ENCODE measurements around the gene OR51T1.
"Not testable (repeated sequence)": the region's sequence is repeated elsewhere in the genome, so short reads cannot be mapped to it uniquely, and the experiment has no call there.

OR51T1 gene, protein sequence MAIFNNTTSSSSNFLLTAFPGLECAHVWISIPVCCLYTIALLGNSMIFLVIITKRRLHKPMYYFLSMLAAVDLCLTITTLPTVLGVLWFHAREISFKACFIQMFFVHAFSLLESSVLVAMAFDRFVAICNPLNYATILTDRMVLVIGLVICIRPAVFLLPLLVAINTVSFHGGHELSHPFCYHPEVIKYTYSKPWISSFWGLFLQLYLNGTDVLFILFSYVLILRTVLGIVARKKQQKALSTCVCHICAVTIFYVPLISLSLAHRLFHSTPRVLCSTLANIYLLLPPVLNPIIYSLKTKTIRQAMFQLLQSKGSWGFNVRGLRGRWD

DNA sequence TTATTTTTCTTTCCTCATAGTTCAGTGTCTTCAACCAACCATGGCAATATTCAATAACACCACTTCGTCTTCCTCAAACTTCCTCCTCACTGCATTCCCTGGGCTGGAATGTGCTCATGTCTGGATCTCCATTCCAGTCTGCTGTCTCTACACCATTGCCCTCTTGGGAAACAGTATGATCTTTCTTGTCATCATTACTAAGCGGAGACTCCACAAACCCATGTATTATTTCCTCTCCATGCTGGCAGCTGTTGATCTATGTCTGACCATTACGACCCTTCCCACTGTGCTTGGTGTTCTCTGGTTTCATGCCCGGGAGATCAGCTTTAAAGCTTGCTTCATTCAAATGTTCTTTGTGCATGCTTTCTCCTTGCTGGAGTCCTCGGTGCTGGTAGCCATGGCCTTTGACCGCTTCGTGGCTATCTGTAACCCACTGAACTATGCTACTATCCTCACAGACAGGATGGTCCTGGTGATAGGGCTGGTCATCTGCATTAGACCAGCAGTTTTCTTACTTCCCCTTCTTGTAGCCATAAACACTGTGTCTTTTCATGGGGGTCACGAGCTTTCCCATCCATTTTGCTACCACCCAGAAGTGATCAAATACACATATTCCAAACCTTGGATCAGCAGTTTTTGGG, at the start of gene OR51T1:
TSS of gene OR51T1 (plus strand) at position 41 of the 641 bp plus-strand sequence. CDS start at position 41, 0 bp downstream.
- no peaks in the 10 kb centered on the region for H3K27me3 Mint-ChIP-seq (ENCODE audit: low read depth)
- H3K27ac Mint-ChIP-seq, result no peak within 1 kb of the TSS
- H3K9me3 Mint-ChIP-seq, result no peaks in the 10 kb centered on the region
- H3K4me3 Mint-ChIP-seq, result no peak within 1 kb of the TSS
- no peak for DNase-seq (ENCODE audit: low spot score)
- no peaks in the 10 kb centered on the region for H3K36me3 Mint-ChIP-seq (ENCODE audit: low read depth)
- H3K4me1 Mint-ChIP-seq (ENCODE audit: low read depth), result no peaks in the 10 kb centered on the region

GRCh38 chr11:4839851-4840549, 41.7 kb upstream of the OR51T1 start:
- H3K36me3 Mint-ChIP-seq (ENCODE audit: low read depth), result no peaks in the 10 kb centered on the region
- no peak overlapping the region for H3K4me3 Mint-ChIP-seq
- no peaks in the 10 kb centered on the region for H3K27me3 Mint-ChIP-seq (ENCODE audit: low read depth)
- DNase-seq (ENCODE audit: low spot score), result no peak
- H3K4me1 Mint-ChIP-seq (ENCODE audit: low read depth), result no peaks in the 10 kb centered on the region
- no peaks in the 10 kb centered on the region for H3K9me3 Mint-ChIP-seq
- no peak overlapping the region for H3K27ac Mint-ChIP-seq

- no peak within 1 kb of the TSS for H3K27ac Mint-ChIP-seq
- H3K4me3 Mint-ChIP-seq, result no peak within 1 kb of the TSS
- no peaks in the 10 kb centered on the region for H3K27me3 Mint-ChIP-seq (ENCODE audit: low read depth)
- no peaks in the 10 kb centered on the region for H3K9me3 Mint-ChIP-seq
- DNase-seq (ENCODE audit: low spot score), result no peak
- H3K4me1 Mint-ChIP-seq (ENCODE audit: low read depth), result no peaks in the 10 kb centered on the region
- no peaks in the 10 kb centered on the region for H3K36me3 Mint-ChIP-seq (ENCODE audit: low read depth)
Observed at GRCh38 chr11:4848908-4849532, 32.7 kb upstream of the OR51T1 start, which contains the start of gene OR51S1. OR51S1 (minus strand) TSS chr11:4849208; CDS start chr11:4849208, 0 bp downstream.

- no peaks in the 10 kb centered on the region for H3K4me1 Mint-ChIP-seq (ENCODE audit: low read depth)
- no peak overlapping the region for H3K27ac Mint-ChIP-seq
- no peaks in the 10 kb centered on the region for H3K36me3 Mint-ChIP-seq (ENCODE audit: low read depth)
- no peaks in the 10 kb centered on the region for H3K27me3 Mint-ChIP-seq (ENCODE audit: low read depth)
- no peak for DNase-seq (ENCODE audit: low spot score)
- no peak overlapping the region for H3K4me3 Mint-ChIP-seq
- no peaks in the 10 kb centered on the region for H3K9me3 Mint-ChIP-seq
Observed at GRCh38 chr11:4851033-4851432, 30.7 kb upstream of the OR51T1 start.

DNA sequence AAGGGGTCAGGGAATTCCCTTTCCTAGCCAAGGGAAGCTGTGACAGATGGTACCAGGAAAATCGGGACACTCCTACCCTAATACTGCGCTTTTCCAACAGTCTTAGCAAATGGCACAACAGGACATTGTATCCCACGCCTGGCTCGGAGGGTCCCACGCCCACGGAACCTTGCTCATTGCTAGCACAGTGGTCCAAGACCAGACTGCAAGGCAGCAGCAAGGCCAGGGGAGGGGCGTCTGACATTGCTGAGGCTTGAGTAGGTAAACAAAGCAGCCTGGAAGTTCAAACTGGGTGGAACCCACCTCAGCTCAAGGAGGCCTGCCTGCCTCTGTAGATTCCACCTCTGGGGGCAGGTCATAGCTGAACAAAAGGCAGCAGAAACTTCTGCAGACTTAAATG, 27.4 kb upstream of the OR51T1 start:
- H3K27ac Mint-ChIP-seq; H3K36me3 Mint-ChIP-seq (ENCODE audit: low read depth); H3K4me3 Mint-ChIP-seq; H3K4me1 Mint-ChIP-seq (ENCODE audit: low read depth); H3K27me3 Mint-ChIP-seq (ENCODE audit: low read depth); H3K9me3 Mint-ChIP-seq; DNase-seq (ENCODE audit: low spot score): not testable (repeated sequence)

- no peak overlapping the region for H3K27ac Mint-ChIP-seq
- H3K9me3 Mint-ChIP-seq, result no peaks in the 10 kb centered on the region
- no peak for DNase-seq (ENCODE audit: low spot score)
- no peak overlapping the region for H3K4me3 Mint-ChIP-seq
- H3K4me1 Mint-ChIP-seq (ENCODE audit: low read depth), result no peaks in the 10 kb centered on the region
- no peaks in the 10 kb centered on the region for H3K36me3 Mint-ChIP-seq (ENCODE audit: low read depth)
- no peaks in the 10 kb centered on the region for H3K27me3 Mint-ChIP-seq (ENCODE audit: low read depth)
Observed at GRCh38 chr11:4862447-4863236, 19.1 kb upstream of the OR51T1 start.

DNA sequence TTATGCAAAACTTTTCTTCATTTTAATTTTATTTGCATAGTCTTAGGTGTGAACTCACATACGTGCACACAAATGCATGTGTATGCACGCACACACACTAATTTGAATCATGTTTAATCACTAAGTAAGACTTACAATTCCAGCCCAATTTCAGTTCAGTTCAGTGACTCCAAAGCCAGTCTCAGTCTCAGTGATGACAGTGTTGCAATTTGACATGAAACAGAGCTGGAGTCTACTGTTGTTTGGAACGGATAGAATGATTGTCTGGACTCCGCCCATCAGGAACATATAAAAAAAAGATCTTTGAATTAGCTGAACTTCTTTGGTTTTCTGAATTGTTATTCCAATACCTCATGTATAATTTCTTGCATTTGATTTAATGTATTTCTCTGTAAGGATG, 17.8 kb upstream of the OR51T1 start:
- H3K27me3 Mint-ChIP-seq (ENCODE audit: low read depth), result no peaks in the 10 kb centered on the region
- H3K4me3 Mint-ChIP-seq, result no peak overlapping the region
- no peaks in the 10 kb centered on the region for H3K9me3 Mint-ChIP-seq
- DNase-seq (ENCODE audit: low spot score), result no peak
- no peaks in the 10 kb centered on the region for H3K36me3 Mint-ChIP-seq (ENCODE audit: low read depth)
- no peak overlapping the region for H3K27ac Mint-ChIP-seq
- H3K4me1 Mint-ChIP-seq (ENCODE audit: low read depth), result no peaks in the 10 kb centered on the region

GRCh38 chr11:4865855-4866254, 15.8 kb upstream of the OR51T1 start:
- H3K9me3 Mint-ChIP-seq, result no peaks in the 10 kb centered on the region
- H3K27ac Mint-ChIP-seq, result no peak overlapping the region
- no peaks in the 10 kb centered on the region for H3K4me1 Mint-ChIP-seq (ENCODE audit: low read depth)
- H3K4me3 Mint-ChIP-seq, result no peak overlapping the region
- no peak for DNase-seq (ENCODE audit: low spot score)
- no peaks in the 10 kb centered on the region for H3K27me3 Mint-ChIP-seq (ENCODE audit: low read depth)
- H3K36me3 Mint-ChIP-seq (ENCODE audit: low read depth), result no peaks in the 10 kb centered on the region

GRCh38 chr11:4881188-4881587, 512 bp upstream of the OR51T1 start:
- Mint-ChIP-seq H3K27me3 (ENCODE audit: low read depth) (no peaks in the 10 kb centered on the region), H3K9me3 (no peaks in the 10 kb centered on the region), H3K36me3 (ENCODE audit: low read depth) (no peaks in the 10 kb centered on the region), H3K4me1 (ENCODE audit: low read depth) (no peaks in the 10 kb centered on the region), H3K27ac (no peak overlapping the region), H3K4me3 (no peak overlapping the region)
- no peak for DNase-seq (ENCODE audit: low spot score)

GRCh38 chr11:4882543-4882942, 843 bp downstream of the OR51T1 start:
- no peaks in the 10 kb centered on the region for H3K27me3 Mint-ChIP-seq (ENCODE audit: low read depth)
- H3K27ac Mint-ChIP-seq, result no peak overlapping the region
- no peak for DNase-seq (ENCODE audit: low spot score)
- H3K9me3 Mint-ChIP-seq, result no peaks in the 10 kb centered on the region
- H3K4me1 Mint-ChIP-seq (ENCODE audit: low read depth), result no peaks in the 10 kb centered on the region
- H3K4me3 Mint-ChIP-seq, result no peak overlapping the region
- H3K36me3 Mint-ChIP-seq (ENCODE audit: low read depth), result no peaks in the 10 kb centered on the region

- Mint-ChIP-seq H3K4me3 (no peak overlapping the region), H3K4me1 (ENCODE audit: low read depth) (no peaks in the 10 kb centered on the region), H3K27ac (no peak overlapping the region), H3K9me3 (no peaks in the 10 kb centered on the region), H3K27me3 (ENCODE audit: low read depth) (no peaks in the 10 kb centered on the region), H3K36me3 (ENCODE audit: low read depth) (no peaks in the 10 kb centered on the region)
- no peak for DNase-seq (ENCODE audit: low spot score)
Observed at GRCh38 chr11:4884361-4884760, 2.7 kb downstream of the OR51T1 start.

GRCh38 chr11:4886186-4886585, 4.5 kb downstream of the OR51T1 start:
- H3K4me3 Mint-ChIP-seq, result no peak overlapping the region
- no peak overlapping the region for H3K27ac Mint-ChIP-seq
- H3K9me3 Mint-ChIP-seq, result no peaks in the 10 kb centered on the region
- H3K4me1 Mint-ChIP-seq (ENCODE audit: low read depth), result no peaks in the 10 kb centered on the region
- H3K36me3 Mint-ChIP-seq (ENCODE audit: low read depth), result no peaks in the 10 kb centered on the region
- DNase-seq (ENCODE audit: low spot score), result no peak
- no peaks in the 10 kb centered on the region for H3K27me3 Mint-ChIP-seq (ENCODE audit: low read depth)

DNA sequence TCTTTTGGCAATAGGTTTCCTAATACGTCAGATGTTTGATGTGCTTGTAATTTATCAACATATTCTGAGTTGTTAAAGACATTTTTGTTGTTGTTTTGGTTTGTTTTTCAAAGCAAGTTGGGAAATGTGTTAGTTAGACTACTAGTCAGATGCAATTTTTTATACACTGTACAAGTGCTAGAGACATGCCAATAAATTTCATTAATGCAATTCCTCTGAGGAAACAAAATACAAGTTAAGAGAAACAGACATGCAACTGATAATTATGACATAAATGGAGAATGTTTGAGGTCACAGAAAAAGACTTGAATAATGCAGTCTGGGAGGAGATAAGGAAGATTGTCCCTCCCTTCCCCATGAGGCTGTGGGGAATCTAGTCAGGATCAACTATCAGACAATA, 5.9 kb downstream of the OR51T1 start:
- no peaks in the 10 kb centered on the region for H3K9me3 Mint-ChIP-seq
- no peaks in the 10 kb centered on the region for H3K27me3 Mint-ChIP-seq (ENCODE audit: low read depth)
- no peak overlapping the region for H3K4me3 Mint-ChIP-seq
- H3K36me3 Mint-ChIP-seq (ENCODE audit: low read depth), result no peaks in the 10 kb centered on the region
- no peaks in the 10 kb centered on the region for H3K4me1 Mint-ChIP-seq (ENCODE audit: low read depth)
- DNase-seq (ENCODE audit: low spot score), result no peak
- H3K27ac Mint-ChIP-seq, result no peak overlapping the region

Data from T-helper 2 cell treated with Interferon-gamma antibody and Interleukin-4, amounts not matched to agents 5 μg/mL and 100 μg/mL, for 36 hours (primary cell).